Neural cell (in vitro differentiated cells): ENCODE results near the gene YIPF2. TPM values are rescaled to one million over a fixed set of nuclear protein-coding genes. Genes with fewer than 3 reads are reported as not detected.

Experiments
- H2AFZ ChIP-seq: fragments of 200-600, 300-800 bp; sonication (generic), shearing (Covaris generic); 2 replicates; pipeline ENCODE4 v1.6.0; 2014; ENCODE audit warnings: low read depth, mild to moderate bottlenecking, antibody characterized with exemption, low read length, moderate library complexity
- H3F3A ChIP-seq: fragments of 200-600 bp; shearing (Covaris generic); 2 replicates; pipeline ENCODE4 v1.6.1; 2016; ENCODE audit warnings: mild to moderate bottlenecking, moderate library complexity, mixed read lengths, antibody characterized with exemption, low read length; ENCODE audit not compliant: insufficient read depth, poor library complexity, severe bottlenecking
- H3K27ac ChIP-seq: fragments of 200-600, 300-800 bp; sonication (generic), shearing (Covaris generic); 2 replicates; pipeline ENCODE4 v1.5.1; 2014; ENCODE audit warnings: mild to moderate bottlenecking, low read length, moderate library complexity
- H3K27me3 ChIP-seq: fragments of 300-800, 200-600 bp; sonication (generic), shearing (Covaris generic); 2 replicates; pipeline ENCODE4 v1.6.0; 2014; ENCODE audit warnings: mild to moderate bottlenecking, low read depth, low read length, moderate library complexity; ENCODE audit not compliant: insufficient read depth
- H3K36me3 ChIP-seq: fragments of 300-800, 200-600 bp; sonication (generic), shearing (Covaris generic); 2 replicates; pipeline ENCODE4 v1.5.1; 2014; ENCODE audit warnings: mild to moderate bottlenecking, antibody characterized with exemption, low read length, moderate library complexity; ENCODE audit not compliant: insufficient read depth
- H3K4me2 ChIP-seq: fragments of 300-800, 200-600 bp; sonication (generic), shearing (Covaris generic); 2 replicates; pipeline ENCODE4 v1.6.0; 2014; ENCODE audit warnings: mild to moderate bottlenecking, low read length
- H3K4me3 ChIP-seq: fragments of 300-800, 200-600 bp; sonication (generic), shearing (Covaris generic); 2 replicates; pipeline ENCODE4 v1.5.1; 2014; ENCODE audit warnings: mild to moderate bottlenecking, low read length, moderate library complexity
- H3K79me2 ChIP-seq: fragments of 200-600 bp; shearing (Covaris generic); replicated peaks from 2 replicates; pipeline ENCODE4 v1.6.0; 2014; ENCODE audit warnings: mild to moderate bottlenecking, low read length, moderate library complexity; ENCODE audit not compliant: insufficient read depth
- H3K9ac ChIP-seq: fragments of 300-800, 200-600 bp; sonication (generic), shearing (Covaris generic); 2 replicates; pipeline ENCODE4 v1.6.1; 2016; ENCODE audit warnings: mild to moderate bottlenecking, low read length, mixed read lengths
- H3K9me2 ChIP-seq: fragments of 200-600 bp; shearing (Covaris generic); 2 replicates; pipeline ENCODE4 v1.6.1; 2016; ENCODE audit warnings: mild to moderate bottlenecking, low read length, mixed read lengths; ENCODE audit not compliant: insufficient read depth
- H3K9me3 ChIP-seq: fragments of 200-600, 300-800 bp; sonication (generic), shearing (Covaris generic); 2 replicates; pipeline ENCODE4 v1.6.1; 2016; ENCODE audit warnings: mild to moderate bottlenecking, mixed run types, low read length, moderate library complexity, mixed read lengths
- H4K20me1 ChIP-seq: fragments of 200-600 bp; shearing (Covaris generic); 2 replicates; pipeline ENCODE4 v1.6.1; 2016; ENCODE audit warnings: mild to moderate bottlenecking, mixed run types; ENCODE audit not compliant: insufficient read depth
- EP300 ChIP-seq: fragments of 450-650 bp; conservative IDR thresholded peaks from 2 replicates; pipeline ENCODE4 v1.6.1; 2014; ENCODE audit warnings: antibody characterized with exemption, mild to moderate bottlenecking, moderate library complexity; ENCODE audit not compliant: poor library complexity, severe bottlenecking
- EZH2 ChIP-seq: fragments of 200-600, 300-800 bp; shearing (Covaris generic), sonication (generic); IDR thresholded peaks from 2 replicates; pipeline ENCODE4 v1.6.1; 2014; ENCODE audit warnings: antibody characterized with exemption, low read length, borderline replicate concordance, mild to moderate bottlenecking; ENCODE audit not compliant: insufficient read depth, poor library complexity, severe bottlenecking
- MXI1 ChIP-seq: fragments of 450-650 bp; conservative IDR thresholded peaks from 2 replicates; pipeline ENCODE4 v1.6.1; 2014; ENCODE audit warnings: antibody characterized with exemption, mild to moderate bottlenecking; ENCODE audit not compliant: poor library complexity, severe bottlenecking
- POLR2AphosphoS5 ChIP-seq: IDR thresholded peaks from 2 replicates; pipeline ENCODE4 v1.6.1; 2012
- RAD21 ChIP-seq: fragments of 450-650 bp; conservative IDR thresholded peaks from 2 replicates; pipeline ENCODE4 v1.6.1; 2014; ENCODE audit warnings: antibody characterized with exemption, mild to moderate bottlenecking, moderate library complexity
- SMC3 ChIP-seq: fragments of 450-650 bp; conservative IDR thresholded peaks from 2 replicates; pipeline ENCODE4 v1.6.1; 2014; ENCODE audit warnings: antibody characterized with exemption, mild to moderate bottlenecking, moderate library complexity; ENCODE audit not compliant: poor library complexity
- TAF1 ChIP-seq: IDR thresholded peaks from 2 replicates; pipeline ENCODE4 v1.6.1; 2012; ENCODE audit warnings: low read depth
- polyA plus RNA-seq: library from polyadenylated mRNA; depleted of rRNA; stranded (reverse); fragments of >200 nt; gene quantifications from 2 replicates; pipeline ENCODE4 v1.2.3, GENCODE V29; 2014
- TF ChIP-seq, protein P1 (sequence below): IDR thresholded peaks from 2 replicates; pipeline ENCODE4 v1.6.1; 2012; ENCODE audit warnings: borderline replicate concordance
- TF ChIP-seq, protein P2 (sequence below): fragments of 450-650 bp; IDR thresholded peaks from 2 replicates; pipeline ENCODE4 v1.5.1; 2014; ENCODE audit warnings: antibody characterized with exemption, mild to moderate bottlenecking, moderate library complexity; ENCODE audit not compliant: poor library complexity, severe bottlenecking

The YIPF2 gene
- polyA plus RNA-seq, 1 donor from 2014 or later: 101 TPM

GRCh38 chr19:10962863-10963262 lies 34.4 kb upstream of the YIPF2 start:
- Histone ChIP-seq H3K4me3 (peak overlapping the region; percentile 99), H3K9me3 (no peaks in the 10 kb centered on the region), H2AFZ (no peak overlapping the region), H3K27me3 (no peaks in the 10 kb centered on the region), H3K36me3 (no peaks in the 10 kb centered on the region), H3K9ac (no peak overlapping the region), H3K79me2 (peaks cover 56% of the 10 kb centered on the region), H3K4me2 (no peak overlapping the region), H3F3A (no peaks in the 10 kb centered on the region), H3K9me2 (no peaks in the 10 kb centered on the region), H4K20me1 (peaks cover 18% of the 10 kb centered on the region), H3K27ac (no peak overlapping the region)
- TF ChIP-seq POLR2AphosphoS5 (no peak), RAD21 (no peak), EP300 (no peak), SMC3 (no peak), TAF1 (no peak), MXI1 (no peak), EZH2 (no peak)
- TF ChIP-seq, protein P1, sequence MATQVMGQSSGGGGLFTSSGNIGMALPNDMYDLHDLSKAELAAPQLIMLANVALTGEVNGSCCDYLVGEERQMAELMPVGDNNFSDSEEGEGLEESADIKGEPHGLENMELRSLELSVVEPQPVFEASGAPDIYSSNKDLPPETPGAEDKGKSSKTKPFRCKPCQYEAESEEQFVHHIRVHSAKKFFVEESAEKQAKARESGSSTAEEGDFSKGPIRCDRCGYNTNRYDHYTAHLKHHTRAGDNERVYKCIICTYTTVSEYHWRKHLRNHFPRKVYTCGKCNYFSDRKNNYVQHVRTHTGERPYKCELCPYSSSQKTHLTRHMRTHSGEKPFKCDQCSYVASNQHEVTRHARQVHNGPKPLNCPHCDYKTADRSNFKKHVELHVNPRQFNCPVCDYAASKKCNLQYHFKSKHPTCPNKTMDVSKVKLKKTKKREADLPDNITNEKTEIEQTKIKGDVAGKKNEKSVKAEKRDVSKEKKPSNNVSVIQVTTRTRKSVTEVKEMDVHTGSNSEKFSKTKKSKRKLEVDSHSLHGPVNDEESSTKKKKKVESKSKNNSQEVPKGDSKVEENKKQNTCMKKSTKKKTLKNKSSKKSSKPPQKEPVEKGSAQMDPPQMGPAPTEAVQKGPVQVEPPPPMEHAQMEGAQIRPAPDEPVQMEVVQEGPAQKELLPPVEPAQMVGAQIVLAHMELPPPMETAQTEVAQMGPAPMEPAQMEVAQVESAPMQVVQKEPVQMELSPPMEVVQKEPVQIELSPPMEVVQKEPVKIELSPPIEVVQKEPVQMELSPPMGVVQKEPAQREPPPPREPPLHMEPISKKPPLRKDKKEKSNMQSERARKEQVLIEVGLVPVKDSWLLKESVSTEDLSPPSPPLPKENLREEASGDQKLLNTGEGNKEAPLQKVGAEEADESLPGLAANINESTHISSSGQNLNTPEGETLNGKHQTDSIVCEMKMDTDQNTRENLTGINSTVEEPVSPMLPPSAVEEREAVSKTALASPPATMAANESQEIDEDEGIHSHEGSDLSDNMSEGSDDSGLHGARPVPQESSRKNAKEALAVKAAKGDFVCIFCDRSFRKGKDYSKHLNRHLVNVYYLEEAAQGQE: no peak
- TF ChIP-seq, protein P2, sequence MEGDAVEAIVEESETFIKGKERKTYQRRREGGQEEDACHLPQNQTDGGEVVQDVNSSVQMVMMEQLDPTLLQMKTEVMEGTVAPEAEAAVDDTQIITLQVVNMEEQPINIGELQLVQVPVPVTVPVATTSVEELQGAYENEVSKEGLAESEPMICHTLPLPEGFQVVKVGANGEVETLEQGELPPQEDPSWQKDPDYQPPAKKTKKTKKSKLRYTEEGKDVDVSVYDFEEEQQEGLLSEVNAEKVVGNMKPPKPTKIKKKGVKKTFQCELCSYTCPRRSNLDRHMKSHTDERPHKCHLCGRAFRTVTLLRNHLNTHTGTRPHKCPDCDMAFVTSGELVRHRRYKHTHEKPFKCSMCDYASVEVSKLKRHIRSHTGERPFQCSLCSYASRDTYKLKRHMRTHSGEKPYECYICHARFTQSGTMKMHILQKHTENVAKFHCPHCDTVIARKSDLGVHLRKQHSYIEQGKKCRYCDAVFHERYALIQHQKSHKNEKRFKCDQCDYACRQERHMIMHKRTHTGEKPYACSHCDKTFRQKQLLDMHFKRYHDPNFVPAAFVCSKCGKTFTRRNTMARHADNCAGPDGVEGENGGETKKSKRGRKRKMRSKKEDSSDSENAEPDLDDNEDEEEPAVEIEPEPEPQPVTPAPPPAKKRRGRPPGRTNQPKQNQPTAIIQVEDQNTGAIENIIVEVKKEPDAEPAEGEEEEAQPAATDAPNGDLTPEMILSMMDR: no peak

- Histone ChIP-seq H3K4me3 (peak overlapping the region; percentile 99), H3K9me2 (no peaks in the 10 kb centered on the region), H3F3A (no peaks in the 10 kb centered on the region), H2AFZ (peak overlapping the region; percentile 14), H3K4me2 (peak overlapping the region; percentile 80), H3K9me3 (no peaks in the 10 kb centered on the region), H3K27me3 (no peaks in the 10 kb centered on the region), H3K36me3 (no peaks in the 10 kb centered on the region), H3K79me2 (peaks cover 48% of the 10 kb centered on the region), H3K27ac (peak overlapping the region; percentile 97), H4K20me1 (peaks cover 9% of the 10 kb centered on the region), H3K9ac (peak overlapping the region; percentile 98)
- TF ChIP-seq POLR2AphosphoS5: no peak
- peak; percentile 11 for TF ChIP-seq TAF1
- TF ChIP-seq, protein P1: no peak
- no peak for TF ChIP-seq EZH2
- no peak for TF ChIP-seq EP300
- TF ChIP-seq SMC3: peak; percentile 4
- peak; percentile 42 for TF ChIP-seq MXI1
- TF ChIP-seq, protein P2: no peak
- TF ChIP-seq RAD21: no peak
These were observed 32.8 kb upstream of the YIPF2 start for GRCh38 chr19:10961073-10961860.
